ENCODE measurements around the gene RPL38.

RPL38 gene

DNA sequence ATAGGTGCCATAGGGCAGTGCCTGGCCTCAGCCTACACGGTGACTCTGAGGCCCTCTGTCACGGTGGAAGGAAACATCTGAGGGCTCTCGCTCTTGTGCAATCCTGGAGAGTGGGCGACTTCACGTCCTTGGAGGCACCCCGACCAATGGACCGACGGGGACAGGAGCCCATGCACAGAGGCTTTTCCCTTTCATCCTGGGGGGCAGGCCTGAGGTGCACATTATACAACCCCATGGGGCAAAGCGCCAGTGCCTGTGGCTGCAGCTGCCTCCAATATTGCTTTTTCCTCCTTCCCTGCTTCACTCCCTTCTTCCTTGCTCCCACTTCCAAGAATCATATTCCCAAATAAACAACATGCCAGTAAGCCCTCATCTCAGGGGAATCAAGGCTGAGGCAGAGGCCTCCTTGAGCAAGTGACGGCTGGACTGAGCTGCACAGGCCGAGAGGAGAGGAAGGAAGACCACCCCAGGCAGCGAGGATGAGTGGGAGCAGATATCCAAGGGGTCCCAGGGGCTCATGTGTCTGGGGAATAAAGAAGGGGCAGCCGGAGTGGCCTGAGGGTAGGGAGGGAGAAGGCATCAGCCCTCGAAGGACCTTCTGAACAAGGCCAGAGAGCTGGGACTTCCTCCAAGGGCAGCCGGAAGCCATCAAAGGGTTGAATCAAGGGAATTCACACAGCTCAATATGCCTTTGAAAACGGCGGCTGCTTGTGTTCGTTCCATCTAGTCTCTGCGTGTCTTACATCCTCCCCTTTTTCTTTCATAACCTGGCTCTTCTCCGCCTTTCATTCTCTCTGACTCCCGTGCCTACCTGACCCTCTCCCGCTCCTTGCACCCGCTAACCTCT lies 42.6 kb upstream of the RPL38 start:
- TF ChIP-seq, protein P1, sequence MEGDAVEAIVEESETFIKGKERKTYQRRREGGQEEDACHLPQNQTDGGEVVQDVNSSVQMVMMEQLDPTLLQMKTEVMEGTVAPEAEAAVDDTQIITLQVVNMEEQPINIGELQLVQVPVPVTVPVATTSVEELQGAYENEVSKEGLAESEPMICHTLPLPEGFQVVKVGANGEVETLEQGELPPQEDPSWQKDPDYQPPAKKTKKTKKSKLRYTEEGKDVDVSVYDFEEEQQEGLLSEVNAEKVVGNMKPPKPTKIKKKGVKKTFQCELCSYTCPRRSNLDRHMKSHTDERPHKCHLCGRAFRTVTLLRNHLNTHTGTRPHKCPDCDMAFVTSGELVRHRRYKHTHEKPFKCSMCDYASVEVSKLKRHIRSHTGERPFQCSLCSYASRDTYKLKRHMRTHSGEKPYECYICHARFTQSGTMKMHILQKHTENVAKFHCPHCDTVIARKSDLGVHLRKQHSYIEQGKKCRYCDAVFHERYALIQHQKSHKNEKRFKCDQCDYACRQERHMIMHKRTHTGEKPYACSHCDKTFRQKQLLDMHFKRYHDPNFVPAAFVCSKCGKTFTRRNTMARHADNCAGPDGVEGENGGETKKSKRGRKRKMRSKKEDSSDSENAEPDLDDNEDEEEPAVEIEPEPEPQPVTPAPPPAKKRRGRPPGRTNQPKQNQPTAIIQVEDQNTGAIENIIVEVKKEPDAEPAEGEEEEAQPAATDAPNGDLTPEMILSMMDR (conservative IDR thresholded peaks at IDR 0.05): no peak
- no peak for TF ChIP-seq ZFX (IDR thresholded peaks at IDR 0.05)
- no peak overlapping the region for H3K27ac ChIP-seq

DNA sequence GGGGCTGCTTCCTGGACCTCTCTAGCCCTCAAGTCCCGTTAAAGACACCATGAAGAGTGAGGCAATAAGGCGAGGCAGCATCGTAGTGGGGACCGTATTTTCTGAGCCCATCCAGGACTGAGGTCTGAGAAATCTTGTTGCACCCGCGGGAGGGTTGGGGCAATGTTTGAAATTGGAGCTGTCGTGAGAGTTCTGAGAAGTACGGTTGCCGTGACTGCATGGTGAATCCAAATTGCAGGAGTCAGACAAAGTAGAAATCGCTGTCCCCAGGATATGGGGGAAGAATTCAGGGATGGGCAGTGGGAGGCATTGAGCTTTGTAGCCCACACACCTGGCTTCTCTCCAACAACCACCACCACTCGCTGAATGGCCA lies 42.0 kb upstream of the RPL38 start:
- no peak overlapping the region for H3K27ac ChIP-seq
- no peak for TF ChIP-seq ZFX (IDR thresholded peaks at IDR 0.05)
- TF ChIP-seq, protein P1 (conservative IDR thresholded peaks at IDR 0.05): no peak

DNA sequence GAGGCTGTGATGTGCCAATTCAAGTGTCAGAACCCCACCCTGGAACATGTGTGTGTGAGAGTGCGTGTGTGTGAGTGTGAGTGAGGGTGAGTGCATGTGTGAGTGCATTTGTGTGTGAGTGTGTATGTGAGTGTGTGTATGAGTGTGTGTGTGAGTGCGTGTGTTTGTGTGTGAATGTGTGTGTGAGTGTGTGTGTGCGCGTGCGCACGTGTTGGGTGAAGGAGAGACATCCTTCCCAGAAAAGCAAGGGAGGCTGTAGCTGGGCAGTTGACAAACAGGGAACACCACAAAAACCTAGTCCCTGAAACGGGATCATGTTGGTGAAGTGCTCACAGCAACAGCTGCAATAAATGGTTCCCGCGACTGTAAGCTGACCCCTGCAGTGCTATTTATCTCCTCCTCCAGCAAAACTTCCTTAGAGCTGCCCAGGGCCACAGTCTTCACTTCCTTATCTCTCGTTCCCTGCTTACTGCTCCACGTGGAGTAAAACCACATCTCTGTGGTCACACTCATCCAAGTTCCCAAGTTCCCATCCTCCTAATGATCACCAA lies 40.1 kb upstream of the RPL38 start:
- no peak for TF ChIP-seq ZFX (IDR thresholded peaks at IDR 0.05)
- TF ChIP-seq, protein P1 (conservative IDR thresholded peaks at IDR 0.05): no peak
- no peak overlapping the region for H3K27ac ChIP-seq

GRCh38 chr17:74163836-74164235 lies 39.6 kb upstream of the RPL38 start:
- TF ChIP-seq, protein P1 (conservative IDR thresholded peaks at IDR 0.05): no peak
- no peak for TF ChIP-seq ZFX (IDR thresholded peaks at IDR 0.05)
- no peak overlapping the region for H3K27ac ChIP-seq

DNA sequence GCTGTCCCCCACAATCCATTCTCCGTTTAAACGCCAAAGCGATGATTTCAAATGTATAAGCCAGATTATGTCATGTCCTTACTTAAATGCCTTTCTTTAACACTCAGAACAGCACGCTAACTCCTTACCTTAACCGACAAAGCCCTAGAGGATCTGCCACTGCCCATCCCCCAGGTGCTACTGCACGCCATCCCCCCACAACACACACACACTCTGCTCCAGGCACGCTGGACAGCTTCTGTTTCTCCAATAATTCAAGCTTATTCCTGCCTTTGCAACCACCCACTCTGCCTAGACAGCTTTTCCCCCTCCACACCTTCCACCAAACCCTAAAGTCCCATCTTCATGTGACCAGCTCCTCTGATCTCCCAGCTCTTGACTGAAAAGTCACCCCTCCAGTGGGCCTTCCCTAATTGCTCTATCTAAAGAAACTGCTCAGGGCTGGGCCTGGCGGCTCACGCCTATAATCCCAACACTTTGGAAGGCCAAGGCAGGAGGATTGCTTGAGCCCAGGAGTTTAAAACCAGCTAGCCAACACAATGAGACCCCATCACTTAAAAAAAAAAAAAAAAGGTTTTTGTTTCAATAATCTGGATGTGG lies 38.9 kb upstream of the RPL38 start:
- TF ChIP-seq ZFX (IDR thresholded peaks at IDR 0.05): no peak
- TF ChIP-seq, protein P1 (conservative IDR thresholded peaks at IDR 0.05): no peak
- H3K27ac ChIP-seq: no peak overlapping the region

GRCh38 chr17:74165797-74166365 lies 37.6 kb upstream of the RPL38 start:
- TF ChIP-seq ZFX (IDR thresholded peaks at IDR 0.05): no peak
- TF ChIP-seq, protein P1 (conservative IDR thresholded peaks at IDR 0.05): no peak
- H3K27ac ChIP-seq: no peak overlapping the region

DNA sequence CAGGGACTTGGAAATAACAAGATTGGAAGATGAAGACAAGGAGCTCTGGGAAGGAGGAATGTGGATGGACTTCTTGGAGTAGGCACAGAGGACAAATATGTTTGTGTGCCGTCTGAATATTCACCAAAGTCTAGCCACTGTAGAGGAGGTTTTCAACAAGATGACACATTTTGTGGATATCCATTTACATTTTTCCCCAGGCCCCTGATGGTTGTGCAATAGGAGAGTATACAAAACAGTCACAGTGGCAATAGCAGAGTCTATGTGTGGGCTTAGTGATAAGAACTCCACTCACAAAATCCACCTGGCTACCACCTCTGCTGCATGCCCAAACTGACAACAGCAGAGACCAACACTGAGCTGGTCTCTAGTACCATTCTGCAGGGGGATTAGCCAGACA lies 32.6 kb upstream of the RPL38 start:
- no peak overlapping the region for H3K27ac ChIP-seq
- TF ChIP-seq ZFX (IDR thresholded peaks at IDR 0.05): no peak
- TF ChIP-seq, protein P1 (conservative IDR thresholded peaks at IDR 0.05): no peak

Measured in C4-2B (cell line).